Upper lobe of left lung (tissue), 4 donors: Measurements from ENCODE around the gene KCNIP4.

Source experiments
- CTCF ChIP-seq, 6 experiments: fragments of 450-650 bp in 4 of 6; fragments of 200-600 bp in 2 of 6; sonication (generic) in 2 of 6; IDR thresholded peaks; one replicate each; pipeline ENCODE4 v1.5.1; 2016 to 2019; ENCODE audit warnings: antibody characterized with exemption in 6 of 6
- POLR2A ChIP-seq, 4 donors: fragments of 450-650 bp; IDR thresholded peaks; one replicate each; pipeline ENCODE4 v1.5.1; 2016 to 2017; ENCODE audit warnings: antibody characterized with exemption in 4 of 4, mild to moderate bottlenecking in 2 of 4

- no peak for TF ChIP-seq CTCF (IDR thresholded peaks at IDR 0.05)
- no peak for TF ChIP-seq POLR2A (IDR thresholded peaks at IDR 0.05)
These were observed 493 bp upstream of the KCNIP4 start for GRCh38 chr4:21949073-21949457.
